OCI-LY1 (cell line): ENCODE results near the gene PPARD.

Experiments used
- EZH2 ChIP-seq: fragments of 200-600 bp; sonication (generic), shearing (Covaris generic); IDR thresholded peaks from 2 replicates; pipeline ENCODE4 v1.8.0; 2017; ENCODE audit warnings: borderline replicate concordance, mixed run types, mild to moderate bottlenecking, antibody characterized with exemption, low read length, moderate library complexity, mixed read lengths
- TF ChIP-seq, protein P1 (sequence below): fragments of 200-600 bp; sonication (generic), shearing (Covaris generic); IDR thresholded peaks from 2 replicates; pipeline ENCODE4 v1.5.1; 2017; ENCODE audit warnings: mild to moderate bottlenecking, antibody characterized with exemption, low read length, moderate library complexity, mixed read lengths

DNA sequence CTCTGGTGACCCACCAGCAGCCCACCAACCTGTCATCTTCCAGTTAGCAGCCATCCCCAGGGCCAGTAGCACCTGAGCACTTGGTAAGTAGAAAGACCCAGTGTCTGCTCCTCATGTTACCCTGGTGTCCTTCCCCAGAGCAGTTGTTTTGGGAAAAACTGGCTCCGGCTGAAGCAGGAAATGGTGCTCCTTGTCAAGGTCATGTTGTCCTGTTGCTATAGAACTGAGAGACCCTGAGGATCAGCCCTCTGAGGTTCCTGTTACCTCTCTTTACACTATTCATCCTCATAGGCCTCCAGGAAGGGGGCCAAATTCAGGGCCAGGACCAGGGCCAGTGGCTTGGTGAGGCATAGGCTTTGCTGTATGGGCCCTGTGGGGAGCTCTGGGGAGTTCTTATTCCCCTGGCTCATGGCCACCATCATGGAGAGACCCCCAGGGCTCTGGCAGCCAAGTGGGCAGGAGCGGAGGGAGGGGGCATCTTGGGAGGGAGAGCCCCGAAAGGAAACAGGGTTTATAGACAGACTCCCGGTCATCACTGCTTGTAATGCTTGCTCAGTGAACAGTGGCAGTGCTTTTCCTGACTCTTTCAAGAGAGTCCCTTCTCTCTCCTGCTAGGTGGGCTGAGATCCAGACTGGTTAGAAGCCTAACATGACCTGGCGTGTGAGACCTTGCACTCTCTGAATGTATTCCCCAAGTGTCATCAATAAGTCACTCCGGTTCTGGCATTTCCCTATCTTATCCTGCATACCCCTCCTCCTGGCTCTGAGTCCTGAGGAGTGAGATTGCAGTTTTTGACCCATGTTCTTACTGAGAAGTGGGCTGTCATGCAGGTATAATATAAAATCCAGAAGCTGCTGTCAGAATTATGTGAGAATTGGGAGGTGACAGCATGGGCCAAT, 50.7 kb downstream of the PPARD start:
- TF ChIP-seq, protein P1, sequence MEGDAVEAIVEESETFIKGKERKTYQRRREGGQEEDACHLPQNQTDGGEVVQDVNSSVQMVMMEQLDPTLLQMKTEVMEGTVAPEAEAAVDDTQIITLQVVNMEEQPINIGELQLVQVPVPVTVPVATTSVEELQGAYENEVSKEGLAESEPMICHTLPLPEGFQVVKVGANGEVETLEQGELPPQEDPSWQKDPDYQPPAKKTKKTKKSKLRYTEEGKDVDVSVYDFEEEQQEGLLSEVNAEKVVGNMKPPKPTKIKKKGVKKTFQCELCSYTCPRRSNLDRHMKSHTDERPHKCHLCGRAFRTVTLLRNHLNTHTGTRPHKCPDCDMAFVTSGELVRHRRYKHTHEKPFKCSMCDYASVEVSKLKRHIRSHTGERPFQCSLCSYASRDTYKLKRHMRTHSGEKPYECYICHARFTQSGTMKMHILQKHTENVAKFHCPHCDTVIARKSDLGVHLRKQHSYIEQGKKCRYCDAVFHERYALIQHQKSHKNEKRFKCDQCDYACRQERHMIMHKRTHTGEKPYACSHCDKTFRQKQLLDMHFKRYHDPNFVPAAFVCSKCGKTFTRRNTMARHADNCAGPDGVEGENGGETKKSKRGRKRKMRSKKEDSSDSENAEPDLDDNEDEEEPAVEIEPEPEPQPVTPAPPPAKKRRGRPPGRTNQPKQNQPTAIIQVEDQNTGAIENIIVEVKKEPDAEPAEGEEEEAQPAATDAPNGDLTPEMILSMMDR, result no peak
- no peak for TF ChIP-seq EZH2
